ENCODE results near the gene G0S2.

G0S2 gene

DNA sequence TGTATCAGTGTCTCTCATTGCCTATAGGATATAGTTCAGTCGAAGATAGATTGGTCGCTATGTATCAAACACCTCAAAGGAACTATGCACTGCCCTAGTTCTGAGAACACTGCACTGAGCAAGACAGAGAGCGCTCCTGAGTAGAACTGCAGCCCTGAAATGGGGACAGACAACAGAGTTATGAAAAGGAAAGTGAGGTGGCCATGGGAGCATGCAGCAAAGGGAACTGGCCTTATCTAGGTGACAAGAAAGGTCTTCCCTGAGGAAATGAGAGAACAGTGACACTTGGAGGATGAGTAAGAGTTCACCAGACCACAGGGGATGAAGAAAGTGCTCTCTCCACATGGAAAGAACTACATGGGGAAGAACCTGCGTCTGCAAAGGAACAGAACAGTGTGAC, 7.5 kb upstream of the G0S2 start:
- TF ChIP-seq CTCF (IDR thresholded peaks at IDR 0.05; ENCODE audit: insufficient read depth, missing control alignments) = no peak
- DNase-seq (ENCODE audit: insufficient read length, low spot score) = no peak
- FAIRE-seq = no peak

DNA sequence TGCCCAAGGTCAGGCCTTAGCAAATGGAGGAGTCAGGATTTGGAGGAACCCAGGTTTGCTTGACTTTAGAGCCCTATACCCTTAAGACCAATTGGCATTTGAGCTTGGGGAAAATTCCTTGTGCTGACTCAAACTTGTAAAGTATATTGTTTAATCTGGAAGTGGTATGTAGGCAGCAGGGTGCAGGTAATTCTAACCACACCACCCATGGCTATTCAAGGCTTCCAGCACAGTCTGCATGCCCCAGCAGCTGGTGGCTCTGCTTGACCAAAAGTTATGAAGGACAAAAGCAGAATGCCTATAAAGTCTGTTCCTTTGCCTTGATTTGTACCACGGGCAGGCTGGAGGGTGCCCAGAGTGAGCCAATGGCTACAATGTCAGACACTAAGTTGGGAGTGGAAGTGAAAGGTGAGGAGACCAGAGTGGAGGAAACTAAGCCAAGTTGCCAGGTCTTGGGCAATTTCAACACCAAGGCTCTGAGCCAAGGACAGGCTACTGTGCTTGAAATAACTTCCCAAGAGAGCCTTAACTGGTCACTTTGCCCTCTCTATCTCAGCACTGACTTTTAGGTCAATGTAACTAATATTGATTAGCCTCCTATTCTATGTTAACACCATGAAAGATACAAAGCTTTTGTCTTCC, 4.7 kb upstream of the G0S2 start:
- DNase-seq (ENCODE audit: insufficient read length, low spot score) = no peak
- TF ChIP-seq CTCF (IDR thresholded peaks at IDR 0.05; ENCODE audit: insufficient read depth, missing control alignments) = no peak
- FAIRE-seq = no peak

DNA sequence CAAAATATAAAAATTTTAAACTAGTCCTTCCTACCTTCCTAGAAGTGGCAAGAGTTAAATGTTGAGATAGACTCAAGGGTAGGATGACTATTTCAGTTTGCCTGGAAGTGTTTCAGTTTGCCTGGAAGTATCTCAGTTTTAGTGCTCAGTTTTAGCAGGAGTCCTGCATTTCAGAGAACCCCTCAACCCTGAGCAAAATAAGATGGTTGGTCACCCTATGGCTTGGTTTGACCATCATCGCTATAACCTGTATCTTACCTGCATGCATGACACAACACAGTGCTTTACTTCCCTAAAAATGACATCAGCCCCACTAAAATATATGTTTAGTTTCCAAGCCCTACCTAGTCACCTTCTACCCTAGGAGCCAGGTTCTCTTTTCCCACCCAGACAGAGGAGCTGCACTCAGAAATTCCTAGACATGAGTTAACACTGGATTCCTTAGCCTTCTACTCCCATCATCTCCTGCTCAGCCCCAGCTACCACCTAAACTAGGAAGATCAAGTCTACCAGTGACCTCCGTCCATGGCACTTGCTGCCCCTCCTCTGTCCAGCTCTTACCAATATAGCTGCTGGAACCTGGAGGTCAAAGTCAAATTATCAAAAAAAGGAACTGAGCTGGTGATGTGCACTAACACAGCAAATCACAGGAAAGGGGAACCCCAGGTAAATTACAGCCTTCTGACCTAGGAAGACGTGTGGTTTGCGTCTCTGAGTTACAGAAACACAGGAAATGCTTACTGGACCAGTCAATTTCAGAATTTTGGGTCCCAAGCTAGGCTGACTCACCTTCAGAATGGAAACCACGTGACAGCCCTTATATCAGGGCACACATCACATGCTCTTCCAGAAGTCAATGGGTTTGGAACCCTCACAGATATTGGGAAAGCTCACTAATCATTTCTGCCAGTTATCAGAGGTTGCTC, 2.2 kb upstream of the G0S2 start:
- DNase-seq (ENCODE audit: insufficient read length, low spot score) (no peak), FAIRE-seq (no peak)
- TF ChIP-seq CTCF (IDR thresholded peaks at IDR 0.05; ENCODE audit: insufficient read depth, missing control alignments) = no peak

DNA sequence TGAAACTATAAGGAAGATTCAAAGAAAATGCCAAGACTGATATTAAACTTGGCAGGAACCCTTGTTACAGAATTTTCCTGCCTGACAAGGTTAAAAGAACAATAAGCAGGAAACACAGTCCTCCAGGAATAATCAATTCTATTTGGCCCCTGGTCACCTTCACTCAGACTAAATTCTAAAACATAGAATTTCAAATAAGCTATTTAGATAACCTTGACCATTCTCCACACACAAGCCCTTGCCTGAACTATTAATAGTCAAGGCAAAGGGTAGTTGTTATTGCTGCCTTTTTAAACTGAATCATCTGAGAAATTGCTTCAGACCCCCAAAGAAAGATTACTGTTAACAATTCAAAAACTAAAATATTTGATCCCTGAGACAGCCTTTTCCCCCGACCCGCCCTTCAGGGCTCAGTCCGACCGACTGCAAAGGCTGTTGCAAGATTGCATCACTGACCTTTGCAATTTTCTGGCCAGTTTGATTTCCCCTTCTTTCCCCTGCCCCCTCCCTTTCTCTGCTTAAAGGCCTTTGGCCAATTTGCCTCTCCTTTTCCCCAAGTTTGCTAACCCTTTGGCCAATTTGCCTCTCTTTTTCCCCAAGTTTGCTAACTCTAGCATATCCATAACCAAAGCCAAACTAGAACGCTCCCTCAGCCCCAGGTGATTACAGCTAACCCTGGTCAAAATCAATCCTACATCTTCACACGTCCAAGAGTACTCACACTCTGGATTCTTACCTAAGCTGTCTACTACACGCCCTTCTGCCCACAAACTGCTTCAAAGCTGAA, 1.4 kb upstream of the G0S2 start:
- FAIRE-seq (no peak), DNase-seq (ENCODE audit: insufficient read length, low spot score) (no peak)
- no peak for TF ChIP-seq CTCF (IDR thresholded peaks at IDR 0.05; ENCODE audit: insufficient read depth, missing control alignments)

DNA sequence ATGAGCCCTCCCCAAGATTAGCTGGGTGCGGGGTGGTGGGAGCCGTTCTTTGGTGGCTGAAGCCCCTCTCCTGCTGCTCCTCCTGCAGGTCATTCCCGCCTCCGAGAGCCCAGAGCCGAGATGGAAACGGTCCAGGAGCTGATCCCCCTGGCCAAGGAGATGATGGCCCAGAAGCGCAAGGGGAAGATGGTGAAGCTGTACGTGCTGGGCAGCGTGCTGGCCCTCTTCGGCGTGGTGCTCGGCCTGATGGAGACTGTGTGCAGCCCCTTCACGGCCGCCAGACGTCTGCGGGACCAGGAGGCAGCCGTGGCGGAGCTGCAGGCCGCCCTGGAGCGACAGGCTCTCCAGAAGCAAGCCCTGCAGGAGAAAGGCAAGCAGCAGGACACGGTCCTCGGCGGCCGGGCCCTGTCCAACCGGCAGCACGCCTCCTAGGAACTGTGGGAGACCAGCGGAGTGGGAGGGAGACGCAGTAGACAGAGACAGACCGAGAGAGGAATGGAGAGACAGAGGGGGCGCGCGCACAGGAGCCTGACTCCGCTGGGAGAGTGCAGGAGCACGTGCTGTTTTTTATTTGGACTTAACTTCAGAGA, 448 bp downstream of the G0S2 start:
- DNase-seq (ENCODE audit: insufficient read length, low spot score) = no peak
- TF ChIP-seq CTCF (IDR thresholded peaks at IDR 0.05; ENCODE audit: insufficient read depth, missing control alignments) = no peak
- FAIRE-seq = no peak

DNA sequence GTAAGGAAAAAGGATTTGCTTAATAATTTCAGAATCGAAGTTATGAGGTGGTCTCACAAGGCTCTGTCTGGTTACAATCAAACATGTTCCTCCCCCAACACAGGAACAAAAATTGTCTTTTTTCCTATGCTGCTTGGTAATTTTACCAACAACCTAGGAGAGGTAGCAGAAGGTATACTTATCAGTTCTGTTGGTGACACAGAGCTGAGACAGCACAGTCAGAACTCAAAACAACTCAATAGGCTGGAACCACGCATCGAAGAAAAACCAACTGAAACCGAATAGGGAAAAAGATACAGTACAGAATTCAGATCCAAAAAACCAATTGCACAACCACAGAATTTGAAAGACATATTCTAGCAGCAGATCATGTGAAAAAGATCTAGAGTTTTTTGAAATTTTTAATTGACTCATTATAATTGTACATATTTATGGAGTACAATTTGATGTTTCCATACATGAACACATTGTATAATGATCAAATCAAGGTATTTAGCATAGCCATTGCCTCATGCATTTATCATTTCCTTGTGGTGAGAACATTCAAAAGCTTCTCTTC, 3.8 kb downstream of the G0S2 start:
- no peak for FAIRE-seq
- no peak for TF ChIP-seq CTCF (IDR thresholded peaks at IDR 0.05; ENCODE audit: insufficient read depth, missing control alignments)
- DNase-seq (ENCODE audit: insufficient read length, low spot score) = no peak

Data from D721Med (cell line).